Pancreas (tissue), 10 donors: ENCODE data around the gene GCAT. TPM values are rescaled to one million over a fixed set of nuclear protein-coding genes. Genes with fewer than 3 reads are reported as not detected.

Experiments
- ATAC-seq, 4 donors: fragments of 200-7000 bp; cut with Tn5 transposase; one replicate each; pipeline versions ENCODE4 v1.8.0 to v1.9.1; 2020; ENCODE audit warnings: mild to moderate bottlenecking in 4 of 4, moderate library complexity in 4 of 4
- DNase-seq, 6 donors: peaks; one replicate each; pipeline ENCODE4 v3.0.0-alpha.2; 2020
- FAIRE-seq: peaks from 2 replicates; lab custom pipeline; 2012; peaks lifted over from hg19 to GRCh38; lab: Jason Lieb, UNC
- H3K27ac ChIP-seq, 4 donors: fragments of 200-600 bp; sonication (generic); 1 replicate in 3 of 4; 2 replicates in 1 of 4; pipeline versions ENCODE4 v1.5.0 to v1.8.0; 2020
- H3K27me3 ChIP-seq, 4 donors: fragments of 200-600 bp; one replicate each; pipeline ENCODE4 v1.8.0; 2021
- H3K36me3 ChIP-seq, 3 donors: fragments of 200-600 bp; sonication (generic) in 1 of 3; one replicate each; pipeline versions ENCODE4 v1.5.0 to v1.8.0; 2020 to 2021
- H3K4me1 ChIP-seq, 3 donors: fragments of 200-600 bp; one replicate each; pipeline ENCODE4 v1.8.0; 2021
- H3K4me3 ChIP-seq, 4 donors: fragments of 200-600 bp; sonication (generic) in 2 of 4; one replicate each; pipeline versions ENCODE4 v1.5.0 to v1.8.0; 2020 to 2021
- H3K9me3 ChIP-seq, 4 donors: fragments of 200-600 bp; one replicate each; pipeline ENCODE4 v1.8.0; 2021
- CTCF ChIP-seq, 4 donors: fragments of 200-600 bp; sonication (generic) in 3 of 4; IDR thresholded peaks; one replicate each; pipeline versions ENCODE4 v1.5.0 to v1.8.0; 2021; ENCODE audit warnings: antibody characterized with exemption in 4 of 4
- WGBS, 2 donors: extraction: QIAGEN DNeasy Blood & Tissue Kit; methylation state at CpG; one replicate each; pipeline ENCODE4 v1.1.7; 2013; 5-methylcytosine and 5-hydroxymethylcytosine counted together
- intact Hi-C, 3 donors: fragments of 100-400 bp; cut with DNase I; formaldehyde crosslinking; loops; one replicate each; pipeline versions ENCODE4 v1.11.1 to v1.14.2; 2022
- polyA plus RNA-seq, 2 donors: library from polyadenylated mRNA; stranded (reverse); fragments of 200-250 nt; gene quantifications; one replicate each; pipeline ENCODE4 v1.2.3, GENCODE V29; 2013
- total RNA-seq, 6 donors: library from RNA; stranded (reverse); fragmentation: NEBNext Ultra II Directional in 4 of 6; extraction: Animal tissue kit (Norgen Biotek cat#: 25700) in 4 of 6; gene quantifications; one replicate each; pipeline versions ENCODE4 v1.2.1 to v1.2.4, GENCODE V29; 2021 to 2023
- donor health status: healthy with polysubstance abuse.
- donor health status: DM: no; HTN: no; CAD: no; lungs with moderate emphysema.
- donor health status: DM: no; HTN: no; CAD: no.
- donor health status: control.
- donor health status: control.
- donor health status: Bipolar disorder and iron deficiency.
- donor health status: DM: yes; HTN: yes; CAD: no.
- donor health status: DM: no; HTN: no; CAD: no.
- donor health status: DM: no; HTN: no; CAD: no.
- donor health status: DM: yes; HTN: yes; CAD: no.

The GCAT gene
- total and polyA plus RNA-seq, 8 donors = 27.1 to 62.7 (median 37.8) TPM

- WGBS, 2 donors = 0% methylated on average over 19 of the region's 19 CpGs
- no peak for FAIRE-seq
- Histone ChIP-seq H3K4me1 (peaks cover 0 to 18% (median 3%) of the 10 kb centered on the region in 3 donors), H3K27ac (peak overlapping the region in 3 of 4 donors; percentile 51 to 91 (median 91)), H3K9me3 (no peaks in the 10 kb centered on the region), H3K36me3 (no peaks in the 10 kb centered on the region), H3K4me3 (peak overlapping the region; percentile 40 to 73 (median 50)), H3K27me3 (no peaks in the 10 kb centered on the region)
- DNase-seq = peak in 2 of 6 donors; percentile 36 to 51
- ATAC-seq = peak in 2 of 4 donors; percentile 4 to 6
- no peak for TF ChIP-seq CTCF (IDR thresholded peaks at IDR 0.05)
- intact Hi-C loops = no loop called here
These were observed 1.1 kb upstream of the GCAT start for GRCh38 chr22:37806409-37807333.

- ATAC-seq = no peak
- peak in 2 of 6 donors; percentile 38 to 43 for DNase-seq
- intact Hi-C loops = no loop called here
- H3K27me3 ChIP-seq = no peaks in the 10 kb centered on the region
- FAIRE-seq = no peak
- peaks cover 0 to 18% (median 3%) of the 10 kb centered on the region in 3 donors for H3K4me1 ChIP-seq
- peak overlapping the region; percentile 40 to 73 (median 50) for H3K4me3 ChIP-seq
- no peaks in the 10 kb centered on the region for H3K9me3 ChIP-seq
- TF ChIP-seq CTCF (IDR thresholded peaks at IDR 0.05) = no peak
- H3K36me3 ChIP-seq = no peaks in the 10 kb centered on the region
- 3 to 5% methylated on average over 8 of the region's 8 CpGs for WGBS, 2 donors
- peak overlapping the region; percentile 64 to 91 (median 78) for H3K27ac ChIP-seq
These were observed 542 bp downstream of the GCAT start for GRCh38 chr22:37808294-37808657.

GRCh38 chr22:37809672-37810333 is 2.1 kb downstream of the GCAT start:
- peak; percentile 74 to 92 (median 88) for DNase-seq
- no peak for FAIRE-seq
- Histone ChIP-seq H3K27ac (peak overlapping the region in 3 of 4 donors; percentile 38 to 91 (median 91)), H3K36me3 (peaks cover 0 to 3% (median 1%) of the 10 kb centered on the region in 3 donors), H3K4me3 (peak overlapping the region in 2 of 4 donors; percentile 43 to 73), H3K4me1 (peaks cover 0 to 18% (median 3%) of the 10 kb centered on the region in 3 donors), H3K27me3 (no peaks in the 10 kb centered on the region), H3K9me3 (no peaks in the 10 kb centered on the region)
- peak; percentile 31 to 60 (median 46) for ATAC-seq
- WGBS, 2 donors = 38 to 44% methylated on average over 5 of the region's 5 CpGs
- no peak for TF ChIP-seq CTCF (IDR thresholded peaks at IDR 0.05)
- intact Hi-C loops = loop anchor here in 2 of 3 donors (10.0 kb wide), 2 partner anchors 125 to 155 kb away; no protein-coding TSS in a partner anchor

GRCh38 chr22:37811867-37812266 is 4.1 kb downstream of the GCAT start:
- Histone ChIP-seq H3K27ac (no peak overlapping the region), H3K4me3 (no peak overlapping the region), H3K27me3 (no peaks in the 10 kb centered on the region), H3K36me3 (peaks cover 0 to 8% (median 6%) of the 10 kb centered on the region in 3 donors), H3K9me3 (no peaks in the 10 kb centered on the region), H3K4me1 (peaks cover 0 to 18% (median 3%) of the 10 kb centered on the region in 3 donors)
- DNase-seq (no peak), ATAC-seq (no peak), FAIRE-seq (no peak)
- intact Hi-C loops = loop anchor here in 2 of 3 donors (10.0 kb wide), 2 partner anchors 123 to 153 kb away; no protein-coding TSS in a partner anchor
- no peak for TF ChIP-seq CTCF (IDR thresholded peaks at IDR 0.05)
- 84 to 89% methylated on average over 2 of the region's 2 CpGs for WGBS, 2 donors
